Germinal center (tissue), 1 donor: ENCODE measurements around the gene RNFT2.
A peak's percentile ranks its signal among the peaks of the same experiment; 100 is the strongest.

ENCODE experiments used
- DNase-seq: peaks from one replicate; pipeline ENCODE4 v3.0.0; 2012; ENCODE audit warnings: mixed read lengths, low spot score

Gene RNFT2

DNA sequence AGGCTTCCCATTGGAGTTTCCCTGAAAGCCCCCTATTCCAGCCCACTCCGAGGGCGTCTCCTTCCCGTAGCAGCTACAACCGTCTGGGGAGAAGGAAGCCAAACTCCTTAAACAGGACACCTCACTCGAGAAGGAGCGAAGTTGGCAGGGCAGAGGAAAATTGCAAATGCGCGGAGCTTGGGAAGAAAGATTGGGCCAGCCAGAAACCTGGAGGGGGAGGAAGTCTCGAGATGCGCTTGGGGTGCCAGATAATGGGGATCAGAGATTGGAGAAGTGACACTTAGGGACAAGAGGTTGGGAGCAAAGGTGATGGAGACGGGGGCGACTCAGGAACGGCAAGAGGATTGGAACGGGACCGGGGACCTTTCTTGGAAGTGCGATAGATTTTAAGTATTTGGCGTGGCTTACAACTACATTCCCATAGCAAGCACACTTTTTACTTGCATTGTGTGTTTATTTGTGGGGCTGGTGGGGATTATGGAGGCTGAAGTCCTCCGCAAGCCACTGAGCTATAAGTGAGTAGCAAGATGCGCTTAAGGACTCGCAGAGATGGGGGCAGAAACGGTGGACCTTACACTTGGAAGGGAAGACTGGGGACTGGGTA lies 142.2 kb downstream of the RNFT2 start:
- DNase-seq = no peak

DNA sequence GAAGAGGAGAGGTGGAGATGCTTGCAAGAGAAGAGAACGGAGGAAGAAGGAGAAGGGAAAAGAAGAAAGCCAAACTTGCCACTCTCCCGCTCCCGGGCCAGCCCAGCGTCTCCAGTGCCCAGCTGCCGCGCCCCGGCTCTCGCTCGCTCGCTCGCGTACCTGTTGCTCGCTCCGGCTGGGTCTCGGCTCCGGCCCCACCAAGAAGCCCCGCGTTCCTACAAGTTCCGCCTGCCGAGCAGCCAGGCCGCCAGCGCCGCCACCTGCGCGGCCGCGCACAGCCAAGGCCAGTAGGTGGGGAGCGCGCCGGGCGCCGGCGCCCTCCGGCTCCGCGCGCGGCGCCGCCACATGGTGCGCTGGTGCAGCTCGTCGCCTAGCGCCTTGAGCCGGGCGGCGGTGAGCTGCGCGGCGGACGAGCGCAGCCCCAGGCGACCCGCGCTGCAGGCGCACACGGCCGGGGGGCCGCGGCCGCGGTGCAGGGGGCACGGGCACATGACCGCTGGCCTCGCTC lies 142.8 kb downstream of the RNFT2 start:
- DNase-seq = peak; percentile 84

DNA sequence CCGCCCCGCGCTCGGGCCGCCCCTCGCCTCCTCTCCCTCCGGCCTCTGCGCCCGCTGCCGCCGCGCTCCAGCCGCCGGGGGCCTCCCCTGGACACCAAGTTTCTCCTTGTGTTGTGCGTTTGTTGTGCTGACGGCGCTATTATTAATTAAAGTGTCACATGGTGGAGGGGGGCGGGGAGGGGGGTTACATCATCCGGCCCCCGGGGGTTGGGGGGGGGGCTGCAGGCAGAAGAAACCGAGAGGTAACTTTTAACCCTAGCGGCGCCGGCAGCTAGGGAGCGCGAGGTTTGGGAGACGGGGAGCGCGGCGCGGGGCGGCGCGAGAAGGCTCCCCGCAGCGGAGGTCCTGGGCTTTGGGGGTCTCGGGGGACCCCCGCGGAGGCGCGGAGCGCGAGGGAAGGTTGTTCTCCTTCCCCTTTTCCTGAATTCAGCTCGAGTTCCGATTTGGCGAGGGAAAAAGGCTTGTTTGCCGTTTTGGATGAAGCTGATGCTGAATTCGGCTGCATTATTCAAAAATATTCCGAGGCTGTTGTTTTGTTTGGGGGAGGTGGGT lies 143.3 kb downstream of the RNFT2 start, which contains the start of gene HRK:
HRK (minus strand) TSS at position 117 of the 552 bp plus-strand sequence. CDS start 134 bp downstream, outside the sequence.
- no peak for DNase-seq

DNA sequence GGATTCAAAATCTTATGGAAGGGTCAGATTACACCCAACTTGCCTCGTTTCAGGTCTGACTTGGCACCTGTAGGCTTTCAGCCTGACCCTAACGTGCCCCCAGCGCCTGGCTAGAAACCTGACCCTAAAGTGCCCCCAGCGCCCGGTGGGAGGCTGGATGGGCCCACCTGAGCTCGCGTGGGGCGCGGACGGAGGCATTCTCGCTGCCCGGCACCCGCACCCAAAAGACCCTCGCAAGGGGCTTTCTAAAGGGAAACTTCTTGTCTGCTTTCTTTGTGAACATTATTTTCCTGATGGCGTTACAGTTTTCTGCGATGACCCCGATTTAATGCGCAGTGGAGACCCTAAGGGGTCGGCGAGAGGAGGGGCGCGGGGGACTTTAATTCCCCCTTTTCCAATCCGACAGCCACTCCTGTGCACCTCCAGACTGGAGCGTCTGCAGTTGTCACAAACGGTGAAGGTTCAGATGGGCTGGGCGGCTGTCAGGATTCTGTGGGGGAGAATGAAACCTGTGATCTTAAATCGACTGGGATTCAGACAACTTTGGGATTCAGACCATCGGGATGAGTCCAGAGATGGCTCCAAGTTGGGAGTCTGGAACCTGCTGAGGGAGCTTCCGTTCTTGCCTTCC lies 143.9 kb downstream of the RNFT2 start:
- DNase-seq = no peak

DNA sequence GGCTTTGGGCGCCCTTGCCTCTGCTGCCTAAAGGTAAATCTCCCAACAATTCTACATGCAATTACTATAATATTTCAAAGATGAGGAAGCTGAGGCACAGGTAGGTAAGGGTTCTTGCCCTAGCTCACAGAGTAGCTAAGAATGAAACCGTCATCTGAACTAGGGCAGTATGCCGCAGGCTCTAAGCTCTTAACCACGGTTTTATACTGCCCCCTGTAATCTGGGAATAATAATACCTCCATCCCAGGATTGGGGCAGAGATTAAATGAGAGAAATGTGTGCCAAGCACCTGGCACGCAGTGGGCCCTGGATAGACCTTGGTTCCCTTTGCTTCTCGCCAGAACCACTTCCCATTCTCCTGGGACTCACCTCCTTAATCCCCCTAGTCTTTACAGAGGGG lies 144.6 kb downstream of the RNFT2 start:
- peak; percentile 39 for DNase-seq

DNA sequence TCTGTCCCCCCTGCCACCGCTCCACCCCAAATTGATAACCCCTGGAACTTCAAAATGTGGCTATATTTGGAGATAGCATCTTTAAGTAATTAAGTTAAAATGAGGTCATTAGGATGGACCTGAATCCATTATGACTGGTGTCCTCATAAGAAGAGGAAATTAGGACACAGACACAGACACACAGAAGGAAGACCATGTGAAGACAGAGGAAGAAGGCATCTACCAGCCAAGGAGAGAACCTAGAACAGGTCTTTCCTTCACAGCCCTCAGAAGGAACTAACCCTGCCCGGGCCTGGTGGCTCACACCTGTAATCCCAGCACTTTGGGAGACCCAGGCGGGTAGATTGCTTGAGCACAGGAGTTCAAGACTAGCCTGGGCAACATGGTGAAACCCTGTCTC lies 146.8 kb downstream of the RNFT2 start:
- DNase-seq = no peak

DNA sequence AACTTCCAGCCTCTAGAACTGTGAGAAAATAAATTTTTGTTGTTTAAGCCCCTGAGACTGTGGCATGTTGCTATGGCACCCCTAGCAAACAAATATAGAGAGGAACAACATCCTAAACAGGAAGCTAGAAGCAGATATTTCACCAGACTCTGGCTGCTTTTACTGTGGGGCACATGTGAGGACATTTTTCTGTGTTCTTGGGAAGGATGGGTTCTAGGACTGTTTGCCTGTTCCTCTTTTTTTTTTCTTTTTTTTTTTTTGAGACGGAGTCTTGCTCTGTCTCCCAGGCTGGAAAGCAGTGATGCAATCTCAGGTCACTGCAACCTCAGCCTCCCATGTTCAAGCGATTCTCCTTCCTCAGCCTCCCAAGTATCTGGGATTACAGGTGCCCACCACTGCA lies 147.4 kb downstream of the RNFT2 start:
- DNase-seq = peak; percentile 15

DNA sequence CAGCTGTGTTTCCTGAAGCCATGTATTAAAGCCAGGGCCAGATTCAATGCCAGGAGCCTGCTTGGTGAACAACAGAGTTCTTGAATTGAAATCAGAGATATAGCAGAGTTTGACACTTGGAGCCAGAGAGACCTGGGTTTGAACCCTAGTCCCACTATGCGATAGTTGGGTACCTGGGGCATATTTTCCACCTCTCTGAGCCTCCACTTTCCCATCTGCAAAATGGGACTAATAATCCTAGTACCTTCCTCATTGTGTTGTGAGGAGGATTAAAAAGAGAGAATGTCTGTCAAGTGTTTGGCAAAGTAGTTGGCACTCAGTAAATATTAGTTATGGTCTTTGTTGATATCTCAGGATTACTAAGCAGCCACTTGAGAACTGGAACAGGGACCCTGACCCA lies 149.1 kb downstream of the RNFT2 start:
- no peak for DNase-seq

DNA sequence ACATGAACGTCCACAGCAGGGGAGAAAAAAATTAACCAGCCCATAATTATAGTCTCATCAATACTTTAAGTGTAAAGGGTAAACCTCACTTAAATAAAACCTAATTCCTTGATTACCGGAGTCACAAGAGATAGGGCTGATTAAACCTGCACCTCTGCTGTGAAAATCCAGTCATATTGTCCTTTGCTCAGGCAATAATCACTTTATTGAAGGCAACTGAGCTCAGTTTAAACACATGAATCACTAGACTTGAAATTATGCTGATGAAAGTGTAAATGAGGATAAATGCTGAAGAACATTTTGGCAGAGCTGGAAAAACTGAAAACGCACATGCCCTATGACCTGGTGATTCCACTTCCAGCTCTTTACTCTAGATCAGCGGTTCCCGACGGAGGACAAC lies 149.8 kb downstream of the RNFT2 start:
- no peak for DNase-seq

DNA sequence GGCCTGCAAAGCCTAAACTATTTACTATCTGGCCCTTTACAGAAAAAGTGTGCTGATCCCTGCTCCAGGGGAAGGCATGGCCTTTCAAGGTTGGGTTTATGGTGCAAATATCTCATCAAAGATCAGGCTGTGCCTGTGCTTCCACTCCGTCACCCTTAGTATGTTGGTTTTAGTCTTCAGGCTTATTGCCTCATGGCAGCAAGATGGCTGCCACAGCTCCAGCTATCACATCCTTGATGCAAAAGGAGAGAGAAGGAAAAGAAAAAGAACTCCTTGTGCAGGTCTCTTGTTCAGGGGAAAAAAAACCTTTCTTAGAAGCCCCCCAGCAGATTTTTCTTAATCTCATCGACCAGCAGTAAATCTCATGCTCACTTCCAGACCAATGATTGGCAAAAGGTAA lies 152.2 kb downstream of the RNFT2 start:
- no peak for DNase-seq

DNA sequence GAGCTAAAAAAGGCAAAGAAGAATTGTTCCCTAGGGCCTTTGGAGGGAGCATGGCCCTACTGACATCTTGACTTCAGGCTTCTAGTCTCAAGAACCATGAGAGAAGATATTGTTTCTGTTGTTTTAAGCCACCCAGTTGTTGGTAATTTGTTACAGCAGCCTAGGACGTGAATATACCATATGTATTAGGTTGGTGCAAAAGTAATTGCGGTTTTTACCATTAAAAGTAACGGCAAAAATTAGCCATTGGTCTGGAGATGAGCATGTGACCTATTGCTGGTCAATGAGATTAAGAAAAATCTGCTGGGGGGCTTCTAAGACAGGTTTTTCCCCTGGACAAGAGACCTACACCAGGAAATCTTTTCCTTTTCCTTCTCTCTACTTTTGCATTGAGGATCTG lies 152.9 kb downstream of the RNFT2 start:
- DNase-seq = no peak

DNA sequence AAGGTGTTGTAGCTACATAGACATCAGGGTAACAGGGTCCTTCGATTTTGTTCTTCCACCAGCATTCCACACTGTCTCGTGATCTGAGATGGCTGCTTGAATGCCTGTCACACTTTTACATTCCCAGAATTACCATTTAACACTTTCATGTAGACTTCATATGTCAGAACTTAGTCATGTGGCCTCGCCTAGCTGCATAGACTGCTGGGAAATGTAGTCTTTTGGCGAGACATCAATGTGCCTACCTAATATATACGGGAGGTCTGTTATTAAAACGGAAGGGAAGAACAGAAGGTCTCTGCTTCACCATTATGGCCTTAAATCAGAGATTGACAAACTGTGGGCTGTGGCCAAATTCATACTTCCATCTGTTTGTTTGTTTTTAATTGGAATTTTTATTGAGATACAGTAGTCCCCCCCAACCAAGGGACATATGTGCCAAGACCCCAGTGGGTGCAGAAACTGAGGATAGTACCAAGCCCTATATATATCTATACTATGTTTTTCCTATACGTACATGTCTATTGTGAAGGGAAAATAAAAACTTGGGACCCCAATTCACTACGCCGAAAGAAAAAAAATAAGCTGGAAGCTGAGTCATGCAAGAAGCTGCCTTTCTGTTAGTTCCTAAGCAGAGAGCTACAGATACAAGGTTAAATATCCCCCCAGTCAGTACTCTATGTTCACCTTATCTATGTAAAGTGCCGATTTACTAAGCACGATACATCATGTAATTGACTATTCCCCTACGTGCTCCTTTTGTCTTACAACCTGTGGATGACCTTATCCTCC lies 154.4 kb downstream of the RNFT2 start:
- DNase-seq = no peak

DNA sequence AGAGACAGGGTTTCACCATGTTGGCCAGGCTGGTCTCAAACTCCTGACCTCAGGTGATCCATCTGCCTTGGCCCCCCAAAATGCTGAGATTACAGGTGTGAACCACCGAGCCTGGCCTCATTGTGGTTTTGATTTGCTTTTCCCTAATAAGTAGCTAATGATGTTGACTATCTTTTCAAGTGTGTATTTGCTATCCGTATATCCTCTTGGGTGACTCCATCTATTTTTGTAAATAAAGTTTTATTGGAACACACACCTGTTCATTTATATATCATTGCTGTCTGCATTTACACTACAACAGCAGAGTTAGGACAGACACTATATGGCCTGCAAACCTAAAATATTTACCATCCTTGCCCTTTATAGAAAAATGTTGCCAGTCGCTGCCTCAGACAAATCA lies 156.8 kb downstream of the RNFT2 start:
- DNase-seq = no peak

DNA sequence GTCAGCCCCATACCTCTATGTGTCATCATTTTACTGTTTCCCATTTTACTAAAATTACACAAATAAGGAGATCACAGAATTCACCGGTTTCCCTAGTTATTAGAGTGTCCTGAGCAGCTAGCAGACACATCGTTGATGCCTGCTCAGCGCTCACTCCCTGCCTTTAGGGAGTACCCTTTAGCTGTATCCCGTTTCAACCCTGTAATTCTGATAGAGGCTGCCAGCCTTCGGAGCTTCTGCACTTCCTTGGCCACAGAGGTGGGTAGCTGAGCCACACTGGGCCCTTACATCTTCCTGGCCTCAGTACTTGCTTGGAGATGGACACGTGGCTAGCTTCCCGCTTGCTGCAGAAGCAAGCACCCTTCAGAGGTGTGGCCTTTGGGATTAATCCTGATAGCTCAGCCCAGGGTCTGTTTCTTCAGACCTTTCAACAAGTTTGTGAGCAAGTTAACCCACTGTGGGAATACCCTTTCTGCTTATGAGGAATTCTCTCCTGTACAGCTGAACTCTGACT lies 158.4 kb downstream of the RNFT2 start:
- DNase-seq = no peak

DNA sequence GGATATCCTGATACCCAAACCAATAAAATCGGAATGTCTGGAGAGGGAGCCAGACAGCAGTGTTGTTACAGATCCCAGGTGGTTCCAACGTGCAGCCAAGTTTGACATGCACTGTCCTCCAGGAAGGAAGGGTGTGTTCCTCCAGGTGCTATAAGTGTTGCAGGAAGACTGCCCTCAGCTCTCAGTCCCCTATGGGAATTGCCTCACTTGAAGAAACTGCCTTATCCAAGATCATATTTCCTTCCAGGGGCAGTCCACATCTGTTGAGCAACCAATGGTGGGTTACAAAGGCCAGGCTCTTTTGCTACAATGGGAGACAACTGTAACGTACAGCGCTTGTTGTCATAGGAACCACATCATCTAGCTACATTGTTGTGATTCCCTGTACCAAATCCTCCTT lies 159.4 kb downstream of the RNFT2 start:
- DNase-seq = no peak

DNA sequence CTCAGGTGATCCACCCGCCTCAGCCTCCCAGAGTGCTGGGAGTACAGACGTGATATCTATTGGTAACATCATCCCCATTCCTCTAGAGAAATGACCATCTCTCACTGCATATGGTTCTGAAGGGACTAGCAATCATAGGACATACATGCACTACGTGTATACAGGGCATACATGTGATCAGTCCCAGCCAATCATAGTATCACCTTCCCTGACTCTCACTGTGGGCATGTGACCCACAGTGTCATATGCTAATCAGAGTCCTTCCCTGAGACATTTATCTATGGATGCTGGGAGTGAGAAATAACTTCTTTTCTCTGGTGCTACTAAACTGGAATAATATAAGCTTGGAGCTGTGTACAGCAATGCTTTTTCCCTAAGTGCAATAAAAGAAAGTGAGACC lies 160.6 kb downstream of the RNFT2 start:
- DNase-seq = no peak

DNA sequence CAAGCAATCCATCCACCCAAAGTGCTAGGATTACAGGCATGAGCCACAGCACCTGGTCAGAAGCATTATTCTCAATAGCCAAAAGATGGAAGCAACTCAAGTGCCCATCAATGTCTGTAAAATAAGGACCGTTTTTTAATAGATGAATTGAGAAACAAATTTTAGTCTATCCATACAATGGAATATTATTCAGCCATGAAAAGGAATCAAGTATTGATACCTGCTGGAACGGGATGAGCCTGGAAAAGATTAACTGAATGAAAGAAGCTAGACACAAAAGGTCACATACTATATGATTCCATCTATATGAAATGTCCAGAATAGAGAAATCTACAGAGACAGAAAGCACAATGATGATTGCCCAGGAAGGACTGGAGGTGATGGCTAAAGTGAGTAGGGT lies 163.5 kb downstream of the RNFT2 start:
- DNase-seq = no peak
